ENCODE measurements around the gene RBL1.
"Not testable (repeated sequence)": the region's sequence is repeated elsewhere in the genome, so short reads cannot be mapped to it uniquely, and the experiment has no call there.

Gene RBL1, protein sequence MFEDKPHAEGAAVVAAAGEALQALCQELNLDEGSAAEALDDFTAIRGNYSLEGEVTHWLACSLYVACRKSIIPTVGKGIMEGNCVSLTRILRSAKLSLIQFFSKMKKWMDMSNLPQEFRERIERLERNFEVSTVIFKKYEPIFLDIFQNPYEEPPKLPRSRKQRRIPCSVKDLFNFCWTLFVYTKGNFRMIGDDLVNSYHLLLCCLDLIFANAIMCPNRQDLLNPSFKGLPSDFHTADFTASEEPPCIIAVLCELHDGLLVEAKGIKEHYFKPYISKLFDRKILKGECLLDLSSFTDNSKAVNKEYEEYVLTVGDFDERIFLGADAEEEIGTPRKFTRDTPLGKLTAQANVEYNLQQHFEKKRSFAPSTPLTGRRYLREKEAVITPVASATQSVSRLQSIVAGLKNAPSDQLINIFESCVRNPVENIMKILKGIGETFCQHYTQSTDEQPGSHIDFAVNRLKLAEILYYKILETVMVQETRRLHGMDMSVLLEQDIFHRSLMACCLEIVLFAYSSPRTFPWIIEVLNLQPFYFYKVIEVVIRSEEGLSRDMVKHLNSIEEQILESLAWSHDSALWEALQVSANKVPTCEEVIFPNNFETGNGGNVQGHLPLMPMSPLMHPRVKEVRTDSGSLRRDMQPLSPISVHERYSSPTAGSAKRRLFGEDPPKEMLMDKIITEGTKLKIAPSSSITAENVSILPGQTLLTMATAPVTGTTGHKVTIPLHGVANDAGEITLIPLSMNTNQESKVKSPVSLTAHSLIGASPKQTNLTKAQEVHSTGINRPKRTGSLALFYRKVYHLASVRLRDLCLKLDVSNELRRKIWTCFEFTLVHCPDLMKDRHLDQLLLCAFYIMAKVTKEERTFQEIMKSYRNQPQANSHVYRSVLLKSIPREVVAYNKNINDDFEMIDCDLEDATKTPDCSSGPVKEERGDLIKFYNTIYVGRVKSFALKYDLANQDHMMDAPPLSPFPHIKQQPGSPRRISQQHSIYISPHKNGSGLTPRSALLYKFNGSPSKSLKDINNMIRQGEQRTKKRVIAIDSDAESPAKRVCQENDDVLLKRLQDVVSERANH

DNA sequence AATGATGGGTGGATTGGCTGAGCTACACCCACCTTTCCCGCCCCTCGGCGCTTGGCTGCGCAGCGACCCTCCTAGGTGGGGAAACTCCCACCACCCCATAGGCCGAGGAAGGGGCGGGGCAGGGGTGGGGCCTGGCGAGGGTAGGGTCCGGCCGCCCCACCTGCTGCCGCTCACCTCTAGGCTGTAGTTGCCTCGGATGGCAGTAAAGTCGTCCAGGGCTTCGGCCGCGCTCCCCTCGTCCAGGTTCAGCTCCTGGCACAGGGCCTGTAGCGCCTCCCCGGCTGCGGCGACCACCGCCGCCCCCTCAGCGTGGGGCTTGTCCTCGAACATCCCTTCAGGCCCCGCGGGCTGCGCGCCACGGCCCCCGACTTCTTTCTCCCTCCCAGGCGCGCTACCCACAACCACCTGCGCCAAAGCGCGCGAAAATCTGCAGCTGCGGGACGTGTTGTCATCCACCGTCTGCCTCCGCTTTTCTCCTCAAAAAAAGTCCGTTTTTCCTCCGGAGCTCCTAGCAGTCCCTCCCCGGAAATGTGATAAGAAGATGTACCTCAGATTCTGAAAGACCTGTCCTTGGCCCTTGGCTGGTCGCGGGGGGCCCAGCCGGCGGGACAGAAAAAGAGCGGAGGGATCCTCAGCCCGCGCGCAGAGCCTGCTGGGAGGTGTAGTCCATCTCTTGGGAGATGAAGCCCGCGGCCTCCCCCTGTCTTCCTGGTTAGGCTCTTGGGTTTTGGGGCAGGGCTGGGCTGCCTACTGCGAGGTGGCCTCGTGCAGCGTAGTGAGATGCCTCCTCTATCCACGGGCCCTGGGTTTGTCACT lies at the start of gene RBL1:
TSS of gene RBL1 (minus strand) at position 399 of the 816 bp plus-strand sequence. CDS start at position 330, 69 bp downstream.
- peak; percentile 74 to 84 (median 78) for DNase-seq (ENCODE audit: low read depth in 2 of 3, low spot score in 2 of 3)

DNA sequence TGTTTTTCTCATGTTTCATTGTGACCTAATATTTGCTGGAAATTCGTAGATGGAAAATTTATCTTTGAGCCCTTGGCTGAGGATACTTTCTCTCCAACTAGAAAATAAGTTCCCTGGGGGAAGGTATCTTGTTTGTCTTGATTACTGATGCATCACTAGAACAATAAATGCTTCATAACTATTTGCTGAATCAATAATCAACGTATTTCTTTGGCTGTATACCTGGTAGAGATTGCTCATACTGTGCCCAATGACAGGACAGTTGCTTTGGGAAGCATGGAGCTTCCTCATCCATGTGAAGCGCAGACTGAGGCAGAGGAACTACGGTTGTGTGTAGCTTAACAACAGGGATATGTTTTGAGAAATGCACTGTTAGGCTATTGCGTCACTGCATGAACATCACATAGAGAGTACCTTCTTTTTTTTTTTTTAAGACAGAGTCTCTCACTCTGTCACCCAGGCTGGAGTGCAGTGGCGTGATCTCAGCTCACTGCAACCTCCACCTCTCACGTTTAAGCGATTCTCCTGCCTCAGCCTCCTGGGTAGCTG lies 49.1 kb upstream of the RBL1 start:
- no peak for DNase-seq (ENCODE audit: low read depth in 2 of 3, low spot score in 2 of 3)

DNA sequence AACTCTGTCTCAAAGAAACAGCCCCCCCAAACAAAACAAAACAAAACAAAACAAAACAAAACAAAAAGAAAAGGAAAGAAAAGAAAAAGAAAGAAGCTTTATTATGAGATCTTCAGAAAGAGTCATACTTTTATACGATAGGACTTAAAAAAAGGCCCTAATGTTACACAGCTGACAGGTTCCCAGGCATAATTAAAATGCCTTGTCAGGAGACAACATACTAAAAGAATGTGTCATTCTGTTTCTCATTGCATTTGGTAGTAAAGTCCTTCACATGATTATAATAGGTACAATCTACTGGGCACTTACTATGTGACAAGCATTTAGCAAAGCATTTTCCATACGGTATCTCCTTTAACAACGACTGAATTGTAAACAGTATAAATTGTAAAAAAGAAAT lies 46.9 kb upstream of the RBL1 start:
- DNase-seq (ENCODE audit: low read depth in 2 of 3, low spot score in 2 of 3) = no peak

DNA sequence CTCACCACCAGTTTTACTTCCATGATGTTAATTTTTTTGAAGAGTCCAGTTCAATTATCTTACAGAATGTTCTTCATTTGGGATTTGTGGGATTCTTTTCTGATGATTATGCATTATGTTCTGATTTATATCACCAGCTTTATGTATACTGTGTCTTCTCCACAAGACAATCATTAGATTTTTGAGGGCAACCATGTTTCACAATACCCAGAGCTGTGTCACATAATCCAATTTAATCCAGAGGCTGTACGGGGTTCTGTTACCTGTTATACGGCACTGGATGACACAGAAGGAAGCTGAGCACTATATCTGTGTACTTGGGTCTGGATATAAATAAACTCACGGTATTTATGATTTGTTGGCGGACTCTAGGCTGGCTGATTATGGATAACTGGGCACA lies 41.8 kb upstream of the RBL1 start:
- no peak for DNase-seq (ENCODE audit: low read depth in 2 of 3, low spot score in 2 of 3)

DNA sequence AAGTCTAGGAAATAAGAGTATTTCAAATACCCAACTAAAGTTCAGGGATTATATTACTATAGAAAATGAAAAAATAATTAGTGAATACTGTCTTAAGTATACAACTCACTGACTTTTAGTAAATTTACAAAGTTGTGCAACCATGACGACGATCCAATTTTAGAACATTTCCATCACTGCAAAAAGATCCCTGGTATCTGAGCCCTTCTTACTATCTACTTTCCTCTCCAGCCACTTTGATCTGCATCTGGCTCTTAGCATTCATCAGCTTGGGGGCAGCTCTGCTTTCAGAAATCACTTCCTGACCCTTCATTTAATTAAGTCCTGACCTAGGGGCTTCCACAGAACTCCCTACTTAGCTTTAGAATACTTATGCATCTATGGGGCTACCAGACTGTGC lies 38.2 kb upstream of the RBL1 start:
- DNase-seq (ENCODE audit: low read depth in 2 of 3, low spot score in 2 of 3) = no peak

DNA sequence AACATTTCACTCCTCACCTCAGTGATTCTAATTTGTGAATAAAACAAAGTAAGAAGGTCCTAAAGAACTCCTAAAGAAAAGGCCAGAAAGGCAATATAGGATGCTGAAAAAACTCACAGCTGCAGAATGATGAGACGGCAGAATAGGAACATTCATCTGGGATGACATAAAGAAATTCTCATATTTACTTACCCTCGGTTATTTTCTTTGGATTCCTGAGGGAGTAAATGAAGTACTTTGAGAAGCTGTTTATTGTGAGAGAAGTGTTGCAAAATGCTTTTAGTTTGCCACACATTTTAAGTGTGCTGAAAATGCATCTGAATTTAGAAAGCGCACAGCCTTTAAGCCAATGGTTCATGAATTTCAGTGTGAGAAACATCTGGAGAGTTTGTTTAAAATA lies 35.7 kb upstream of the RBL1 start:
- DNase-seq (ENCODE audit: low read depth in 2 of 3, low spot score in 2 of 3) = no peak

DNA sequence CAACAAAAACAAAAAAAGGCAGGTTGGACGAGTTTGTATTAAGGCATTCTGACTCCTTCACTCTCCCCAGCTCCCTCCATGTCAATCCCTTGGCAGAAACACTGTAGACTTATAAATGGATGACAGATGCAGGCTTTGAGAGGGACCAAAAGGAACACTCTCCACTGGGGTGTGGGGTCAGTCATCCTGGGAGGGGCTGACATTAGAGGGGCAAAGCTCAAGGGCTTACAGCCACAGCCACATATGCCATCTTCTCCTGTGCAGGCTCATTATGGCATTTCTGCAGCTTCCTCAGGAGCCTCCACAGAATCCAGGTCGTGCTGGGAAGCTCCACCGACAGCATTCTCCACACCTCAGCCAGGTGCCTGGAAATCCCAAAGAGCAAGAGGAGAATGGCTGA lies 33.0 kb upstream of the RBL1 start:
- no peak for DNase-seq (ENCODE audit: low read depth in 2 of 3, low spot score in 2 of 3)

DNA sequence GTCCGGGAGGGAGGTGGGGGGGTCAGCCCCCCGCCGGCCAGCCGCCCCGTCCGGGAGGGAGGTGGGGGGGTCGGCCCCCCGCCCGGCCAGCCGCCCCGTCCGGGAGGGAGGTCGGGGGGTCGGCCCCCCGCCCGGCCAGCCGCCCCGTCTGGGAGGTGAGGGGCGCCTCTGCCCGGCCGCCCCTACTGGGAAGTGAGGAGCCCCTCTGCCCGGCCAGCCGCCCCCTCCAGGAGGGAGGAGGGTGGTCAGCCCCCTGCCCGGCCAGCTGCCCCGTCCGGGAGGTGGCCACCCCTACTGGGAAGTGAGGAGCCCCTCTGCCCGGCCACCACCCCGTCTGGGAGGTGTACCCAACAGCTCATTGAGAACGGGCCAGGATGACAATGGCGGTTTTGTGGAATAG lies 30.5 kb upstream of the RBL1 start:
- DNase-seq (ENCODE audit: low read depth in 2 of 3, low spot score in 2 of 3) = not testable (repeated sequence)

DNA sequence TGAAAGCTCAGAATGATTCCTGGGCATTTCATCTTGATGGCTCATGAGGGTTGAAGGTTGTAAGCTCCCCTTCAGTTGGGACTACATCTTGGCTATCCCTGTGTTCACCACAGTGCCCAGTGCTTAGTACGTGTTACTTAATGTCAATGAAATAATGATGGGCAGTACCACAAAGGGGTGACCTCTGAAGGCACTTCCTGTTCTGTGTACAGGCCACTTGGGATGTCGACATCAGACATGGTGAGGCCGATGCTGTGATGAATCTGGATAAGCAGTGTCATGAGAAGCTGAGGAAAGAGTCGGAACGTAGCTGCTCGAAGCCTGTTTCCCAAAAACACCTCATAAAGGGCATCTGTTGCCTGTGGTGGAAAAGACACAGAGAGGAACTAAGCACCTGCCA lies 27.6 kb upstream of the RBL1 start:
- DNase-seq (ENCODE audit: low read depth in 2 of 3, low spot score in 2 of 3) = no peak

DNA sequence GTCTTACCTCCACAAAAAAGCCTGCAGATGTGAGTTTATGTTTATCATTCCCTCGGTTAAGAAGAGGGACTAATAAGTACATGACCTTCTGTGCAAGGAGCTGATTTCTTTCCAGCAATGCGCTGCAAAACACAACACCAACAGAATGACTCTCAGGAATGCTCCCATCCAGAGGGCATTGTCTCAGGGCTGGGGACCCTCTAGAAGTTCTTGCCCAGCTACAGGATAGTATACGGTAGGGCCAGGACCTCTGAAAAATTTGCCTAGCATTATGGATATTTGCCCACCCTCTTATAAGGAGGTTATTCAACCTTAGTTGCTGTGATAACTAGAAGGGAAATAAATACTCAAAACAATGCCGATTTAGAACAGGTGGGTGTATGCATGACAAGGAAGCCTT lies 24.7 kb upstream of the RBL1 start:
- DNase-seq (ENCODE audit: low read depth in 2 of 3, low spot score in 2 of 3) = no peak

DNA sequence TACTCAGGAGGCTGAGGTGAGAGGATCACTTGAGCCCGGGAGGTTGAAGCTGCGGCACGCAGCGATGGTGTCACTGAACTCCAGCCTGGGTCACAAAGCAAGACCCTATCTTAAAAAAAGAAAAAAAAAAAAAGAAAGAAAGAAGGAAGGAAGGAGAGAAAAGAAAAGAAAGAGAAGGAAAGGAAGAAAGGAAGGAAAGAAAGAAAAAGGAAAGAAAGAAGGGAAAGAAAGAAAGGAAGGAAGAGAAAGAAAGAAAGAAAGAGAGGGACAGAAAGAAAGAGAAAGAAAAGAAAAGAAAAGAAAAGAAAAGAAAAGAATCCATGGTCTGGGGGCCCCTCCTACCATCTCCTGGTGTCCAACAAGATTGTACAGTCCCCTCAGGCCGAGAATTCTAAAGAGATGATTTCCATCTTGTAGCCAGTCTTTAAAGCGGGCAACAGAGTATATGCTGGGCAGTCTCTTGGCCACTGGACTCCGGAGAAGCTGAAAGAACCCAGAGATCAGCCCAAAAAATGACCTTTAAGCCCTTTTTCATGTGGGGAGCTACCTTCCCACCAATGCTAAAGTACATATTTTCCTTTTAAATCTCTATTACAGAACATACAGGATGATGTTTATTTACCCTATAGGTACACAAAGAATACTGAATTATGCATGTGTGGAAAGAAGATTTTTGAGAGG lies 23.7 kb upstream of the RBL1 start:
- no peak for DNase-seq (ENCODE audit: low read depth in 2 of 3, low spot score in 2 of 3)

DNA sequence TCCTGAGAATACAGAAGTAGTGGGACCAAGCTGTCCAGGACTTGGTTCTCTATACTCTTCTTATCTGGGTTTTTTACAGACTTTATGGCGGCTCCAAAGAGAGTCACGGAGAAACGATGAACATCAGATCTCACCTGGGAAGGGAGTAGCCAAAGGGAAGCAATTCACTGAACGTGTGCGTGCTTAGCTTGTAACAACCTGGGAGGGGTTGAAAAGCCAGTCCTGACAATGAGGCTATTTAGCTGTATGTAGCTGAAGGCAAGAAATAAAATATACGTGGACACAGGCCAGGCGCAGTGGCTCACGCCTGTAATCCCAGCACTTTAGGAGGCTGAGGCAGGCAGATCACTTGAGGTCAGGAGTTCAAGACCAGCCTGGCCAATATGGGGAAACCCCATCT lies 18.2 kb upstream of the RBL1 start:
- no peak for DNase-seq (ENCODE audit: low read depth in 2 of 3, low spot score in 2 of 3)

DNA sequence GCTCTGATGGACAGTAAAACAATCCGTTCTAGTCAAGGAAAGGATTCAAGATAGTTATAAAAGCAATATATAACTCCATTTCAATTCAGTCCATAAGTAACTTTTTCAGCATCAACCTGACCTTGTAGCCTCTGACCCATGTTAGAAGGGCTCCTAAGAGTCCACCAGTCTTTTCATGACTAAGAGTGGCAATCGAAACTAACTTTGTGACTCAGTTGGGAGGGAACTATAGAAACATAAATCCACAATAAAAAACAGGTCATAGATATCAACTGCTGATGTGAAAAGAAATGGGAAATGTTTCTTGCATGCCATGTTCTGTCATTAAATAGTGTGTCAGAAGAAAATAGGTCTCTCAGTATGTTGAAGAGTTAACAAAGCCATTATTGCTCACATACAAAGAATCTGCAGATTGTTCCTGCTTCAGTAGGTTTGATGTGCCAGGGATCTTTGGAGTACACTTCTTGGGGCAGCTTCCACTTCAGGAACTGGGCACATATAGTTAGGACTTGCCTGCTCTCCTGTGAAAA lies 16.2 kb upstream of the RBL1 start:
- DNase-seq (ENCODE audit: low read depth in 2 of 3, low spot score in 2 of 3) = no peak

DNA sequence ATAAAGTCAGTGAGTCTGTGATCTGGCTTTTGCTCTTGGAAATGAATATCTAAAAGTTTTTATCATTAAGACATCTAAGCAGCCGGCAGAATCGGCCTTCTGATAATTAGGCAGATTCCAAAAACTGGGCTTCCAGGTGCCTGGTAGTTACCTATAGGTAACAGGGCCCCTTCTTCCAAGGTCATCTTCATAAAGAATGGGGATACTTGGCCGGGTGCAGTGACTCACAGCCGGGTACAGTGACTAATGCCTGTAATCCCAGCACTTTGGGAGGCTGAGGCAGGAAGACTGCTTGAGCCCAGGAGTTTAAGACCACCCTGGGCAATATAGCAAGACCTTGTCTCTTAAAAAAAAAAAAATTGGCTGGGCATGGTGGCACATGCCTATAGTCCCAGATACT lies 12.9 kb upstream of the RBL1 start:
- no peak for DNase-seq (ENCODE audit: low read depth in 2 of 3, low spot score in 2 of 3)

DNA sequence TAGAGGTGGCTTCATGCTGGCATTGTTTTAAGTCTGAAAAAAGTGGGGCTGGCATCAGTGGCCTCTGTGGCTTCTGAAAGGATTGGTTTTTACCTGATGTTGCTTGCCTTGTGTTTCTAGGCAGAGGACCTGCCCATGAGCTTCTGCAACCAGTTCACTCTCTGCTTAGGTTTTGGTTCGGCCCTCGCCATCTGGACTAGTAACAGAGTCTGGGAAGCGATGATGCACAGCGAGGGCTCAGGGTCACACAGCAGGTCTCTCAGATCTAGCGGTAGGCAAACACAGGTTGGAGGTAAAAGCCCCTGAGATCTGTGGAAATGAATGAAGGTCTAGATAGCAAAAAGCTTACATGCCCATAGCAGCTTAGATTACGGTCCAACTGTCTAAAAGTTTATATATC lies 6.8 kb upstream of the RBL1 start:
- no peak for DNase-seq (ENCODE audit: low read depth in 2 of 3, low spot score in 2 of 3)

DNA sequence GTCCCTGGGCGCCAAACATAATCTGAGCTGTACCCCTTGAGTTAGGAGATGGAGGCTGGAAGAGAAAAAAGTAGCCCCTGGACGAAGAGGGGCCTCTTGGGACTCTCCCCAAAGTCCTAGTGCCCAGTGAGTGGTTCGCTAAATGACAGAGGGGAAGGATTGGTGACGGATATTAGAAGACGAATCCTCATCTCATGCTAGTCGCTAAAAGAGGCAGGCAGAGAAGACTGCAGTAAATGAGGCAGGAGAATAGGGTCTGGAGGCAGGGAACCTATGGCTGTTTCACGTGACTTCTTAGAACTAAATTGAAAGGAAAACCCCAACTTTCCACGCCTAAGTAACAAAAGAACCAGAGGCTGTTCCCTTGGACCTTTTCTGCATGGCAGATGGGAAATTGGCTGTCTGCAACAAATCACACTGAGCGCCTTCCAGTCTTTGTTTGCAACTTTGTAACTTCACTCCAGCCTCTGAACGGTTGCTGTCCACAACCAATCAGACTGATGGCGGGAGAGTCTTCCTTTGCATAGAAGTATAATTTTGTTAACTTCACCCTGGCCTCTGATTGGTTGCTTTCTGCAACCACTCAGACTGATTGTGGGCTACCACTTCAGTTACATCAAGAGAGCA lies 731 bp upstream of the RBL1 start:
- DNase-seq (ENCODE audit: low read depth in 2 of 3, low spot score in 2 of 3) = no peak

DNA sequence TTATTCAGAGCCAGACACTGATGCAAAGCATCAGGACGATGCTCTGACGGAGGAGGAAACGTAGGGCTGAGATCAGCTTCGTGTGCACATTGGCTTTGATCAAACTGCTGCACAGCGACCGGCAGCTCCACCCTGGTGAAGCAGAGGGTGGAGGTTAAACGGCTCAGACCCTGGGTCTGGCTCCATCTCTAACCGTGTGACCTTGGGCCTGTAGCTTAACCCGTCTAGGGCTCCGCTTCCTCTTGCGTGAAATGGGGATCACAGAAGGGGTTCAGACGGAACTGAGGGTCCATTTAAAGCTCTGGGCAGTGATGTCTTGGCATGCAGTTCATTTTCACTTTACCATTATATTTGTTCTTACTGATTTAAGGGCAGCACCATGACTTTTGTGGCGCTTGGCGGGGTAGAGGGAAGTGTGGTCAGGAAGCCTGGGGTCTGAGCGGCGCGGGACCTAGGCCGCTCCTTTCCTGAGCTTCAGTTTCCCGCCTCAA lies 644 bp downstream of the RBL1 start:
- DNase-seq (ENCODE audit: low read depth in 2 of 3, low spot score in 2 of 3) = no peak

DNA sequence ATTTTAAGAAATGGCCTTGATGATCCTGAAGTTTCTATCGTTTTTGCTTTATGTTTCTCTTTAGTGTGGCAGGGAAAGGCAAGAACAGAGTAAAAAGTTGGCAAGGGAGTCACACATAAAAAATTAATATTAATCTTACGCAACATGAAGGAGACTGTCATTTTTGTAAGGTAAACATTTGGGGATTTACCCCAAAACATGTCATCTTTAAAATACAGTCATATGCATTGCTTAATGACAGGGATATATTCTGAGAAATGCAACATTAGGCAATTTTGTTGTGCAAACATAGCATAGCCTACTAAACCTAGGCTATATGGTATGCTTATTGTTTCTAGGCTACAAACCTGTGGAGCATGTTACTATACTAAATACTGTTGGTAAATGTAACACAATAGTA lies 5.4 kb downstream of the RBL1 start:
- DNase-seq (ENCODE audit: low read depth in 2 of 3, low spot score in 2 of 3) = no peak

DNA sequence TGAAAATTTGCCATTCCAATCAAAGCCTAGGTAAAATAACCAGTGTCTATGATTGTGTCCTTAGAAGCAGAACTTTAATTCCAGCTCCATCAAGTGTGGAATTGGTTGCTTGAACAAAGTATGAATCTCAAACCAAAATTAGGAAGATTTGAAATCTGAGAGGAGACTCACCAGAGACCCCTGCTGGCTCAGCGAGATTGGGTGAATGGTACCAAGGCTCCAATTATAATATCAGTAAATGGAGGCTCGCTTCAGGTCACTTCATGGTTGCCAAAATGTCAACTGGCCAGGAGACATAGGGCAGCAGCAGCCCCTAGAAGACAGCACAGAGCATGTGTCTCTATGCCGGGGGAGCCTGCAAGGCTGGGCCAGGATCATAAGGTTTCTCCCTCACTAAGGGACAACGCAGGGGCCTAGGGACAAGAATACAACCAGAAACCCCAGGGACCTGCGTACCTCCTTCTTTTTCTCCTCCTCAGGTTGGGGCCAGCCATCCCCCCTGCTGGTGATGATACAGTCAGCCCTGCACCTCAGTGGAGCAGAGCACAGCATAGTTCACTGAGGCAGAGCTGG lies 14.0 kb downstream of the RBL1 start:
- no peak for DNase-seq (ENCODE audit: low read depth in 2 of 3, low spot score in 2 of 3)
